Gastroesophageal sphincter (tissue), 3 donors: ENCODE data around the gene PODXL2.

ENCODE experiments used
- POLR2A ChIP-seq, 2 donors: fragments of 450-650 bp; IDR thresholded peaks; one replicate each; pipeline ENCODE4 v1.6.1; 2017; ENCODE audit warnings: antibody characterized with exemption in 2 of 2, mild to moderate bottlenecking in 2 of 2, moderate library complexity in 1 of 2
- TF ChIP-seq, protein P1 (sequence below), 4 experiments: fragments of 200-600 bp in 2 of 4; fragments of 450-650 bp in 2 of 4; sonication (generic) in 1 of 4; IDR thresholded peaks; one replicate each; pipeline ENCODE4 v1.5.1; 2017 to 2019; ENCODE audit warnings: antibody characterized with exemption in 4 of 4, mild to moderate bottlenecking in 2 of 4, moderate library complexity in 2 of 4

DNA sequence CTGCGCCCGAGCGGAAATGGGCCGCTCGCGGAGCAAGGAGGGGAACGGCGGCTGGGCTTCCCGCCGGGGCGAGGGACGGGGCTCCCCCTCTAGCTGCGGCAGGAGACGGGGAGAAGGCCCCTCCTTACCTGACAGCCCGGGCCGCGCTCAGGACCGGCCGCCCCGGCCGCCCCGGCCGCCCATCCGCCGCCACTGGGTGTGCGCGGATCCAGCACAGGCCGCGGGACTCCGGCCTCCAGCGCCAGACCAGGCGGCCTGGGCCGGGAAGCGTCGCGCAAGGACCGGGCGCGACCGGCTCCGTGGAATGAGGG is 38.7 kb upstream of the PODXL2 start:
- TF ChIP-seq POLR2A (IDR thresholded peaks at IDR 0.05), result peak; percentile 52 to 54
- TF ChIP-seq, protein P1, sequence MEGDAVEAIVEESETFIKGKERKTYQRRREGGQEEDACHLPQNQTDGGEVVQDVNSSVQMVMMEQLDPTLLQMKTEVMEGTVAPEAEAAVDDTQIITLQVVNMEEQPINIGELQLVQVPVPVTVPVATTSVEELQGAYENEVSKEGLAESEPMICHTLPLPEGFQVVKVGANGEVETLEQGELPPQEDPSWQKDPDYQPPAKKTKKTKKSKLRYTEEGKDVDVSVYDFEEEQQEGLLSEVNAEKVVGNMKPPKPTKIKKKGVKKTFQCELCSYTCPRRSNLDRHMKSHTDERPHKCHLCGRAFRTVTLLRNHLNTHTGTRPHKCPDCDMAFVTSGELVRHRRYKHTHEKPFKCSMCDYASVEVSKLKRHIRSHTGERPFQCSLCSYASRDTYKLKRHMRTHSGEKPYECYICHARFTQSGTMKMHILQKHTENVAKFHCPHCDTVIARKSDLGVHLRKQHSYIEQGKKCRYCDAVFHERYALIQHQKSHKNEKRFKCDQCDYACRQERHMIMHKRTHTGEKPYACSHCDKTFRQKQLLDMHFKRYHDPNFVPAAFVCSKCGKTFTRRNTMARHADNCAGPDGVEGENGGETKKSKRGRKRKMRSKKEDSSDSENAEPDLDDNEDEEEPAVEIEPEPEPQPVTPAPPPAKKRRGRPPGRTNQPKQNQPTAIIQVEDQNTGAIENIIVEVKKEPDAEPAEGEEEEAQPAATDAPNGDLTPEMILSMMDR (IDR thresholded peaks at IDR 0.05), result peak in 3 of 4 experiments; percentile 5 to 20 (median 14)
